HG03521 (cell line): ENCODE results near the gene CYP8B1.

ENCODE experiments used
- ATAC-seq: cut with Tn5 transposase; IDR thresholded peaks from one replicate; pipeline ENCODE4 v1.9.1; 2021; ENCODE audit warnings: mild to moderate bottlenecking, moderate library complexity; ENCODE audit not compliant: unreplicated experiment

CYP8B1 gene

GRCh38 chr3:42855219-42855546, 20.5 kb downstream of the CYP8B1 start:
- no peak for ATAC-seq

DNA sequence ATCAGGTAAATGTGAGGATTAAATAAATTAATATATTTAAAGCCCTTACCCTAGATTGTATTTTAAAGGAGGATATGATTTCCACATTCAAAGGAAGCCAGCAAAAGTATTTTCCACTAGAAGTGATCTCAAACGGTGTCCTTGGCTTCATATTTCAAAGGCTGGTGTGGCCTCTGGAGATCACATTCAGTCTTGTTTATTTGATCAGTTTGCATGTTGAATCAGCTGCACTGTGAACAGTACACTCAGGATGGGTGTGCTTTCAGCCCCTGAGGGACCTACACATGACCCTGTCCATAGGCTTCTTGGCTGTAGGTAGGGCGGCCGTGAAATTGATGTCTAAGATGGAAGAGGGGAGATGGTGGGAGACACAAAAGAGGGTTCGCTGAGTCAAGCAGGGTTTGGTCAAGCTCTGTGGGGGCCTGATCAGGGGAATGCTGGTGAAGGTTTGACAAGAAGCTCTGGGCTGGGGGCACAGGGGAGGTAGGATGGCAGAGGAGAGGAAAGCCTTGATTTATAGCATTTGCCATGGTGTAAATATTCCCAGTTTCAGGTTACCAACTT, 21.9 kb downstream of the CYP8B1 start:
- ATAC-seq = no peak

DNA sequence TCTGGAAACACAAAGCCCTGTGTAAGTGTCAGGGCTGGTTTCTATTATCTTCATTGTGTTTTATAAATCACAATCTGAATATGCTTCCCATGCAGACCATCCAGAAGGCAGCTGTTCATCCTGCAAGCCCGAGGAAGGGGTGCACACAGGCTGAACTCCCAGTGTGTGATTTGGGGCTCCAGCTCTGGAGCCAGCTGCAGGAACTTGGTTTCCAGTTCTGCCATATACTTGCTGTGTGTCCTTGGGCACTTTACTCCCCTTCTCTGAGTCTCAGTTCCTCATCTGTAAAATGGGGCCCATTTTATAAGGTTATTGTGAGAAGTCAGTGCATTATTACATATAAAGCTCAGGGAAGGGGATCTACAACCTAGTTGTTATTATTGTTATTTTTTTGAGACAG, 22.6 kb downstream of the CYP8B1 start:
- no peak for ATAC-seq

GRCh38 chr3:42852441-42852840, 23.2 kb downstream of the CYP8B1 start:
- no peak for ATAC-seq

DNA sequence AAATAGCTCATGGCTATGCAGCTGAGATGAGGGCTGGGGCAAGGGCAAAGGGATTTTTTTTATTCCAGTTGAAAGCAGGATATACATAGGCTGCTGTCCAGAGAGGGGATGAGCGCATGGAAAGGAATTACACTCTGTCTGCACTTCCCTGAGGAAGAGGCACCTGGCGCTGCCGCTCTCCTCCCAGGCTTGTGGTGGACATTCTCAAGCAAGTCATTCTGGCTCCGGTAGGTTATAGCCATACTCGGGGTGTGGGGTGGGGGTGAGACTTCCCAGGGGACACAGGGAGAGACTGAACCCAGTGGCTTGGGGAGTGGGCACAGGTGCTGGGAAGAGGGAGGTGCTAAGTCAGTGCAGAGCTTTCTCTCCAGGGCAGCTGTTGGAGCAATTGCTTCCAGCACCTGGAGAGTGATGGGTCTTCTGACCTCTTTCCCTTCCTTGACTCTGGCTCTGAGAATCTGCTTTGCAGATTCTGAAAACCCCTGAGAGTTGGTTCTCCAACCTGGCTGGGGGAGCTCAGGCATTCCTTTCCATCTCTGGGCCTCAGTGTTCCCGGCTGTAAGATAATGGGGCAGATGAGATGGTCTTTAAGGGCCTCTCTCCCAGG, 24.3 kb downstream of the CYP8B1 start:
- ATAC-seq = no peak

- no peak for ATAC-seq
Observed at GRCh38 chr3:42850263-42850662, 25.4 kb downstream of the CYP8B1 start.

DNA sequence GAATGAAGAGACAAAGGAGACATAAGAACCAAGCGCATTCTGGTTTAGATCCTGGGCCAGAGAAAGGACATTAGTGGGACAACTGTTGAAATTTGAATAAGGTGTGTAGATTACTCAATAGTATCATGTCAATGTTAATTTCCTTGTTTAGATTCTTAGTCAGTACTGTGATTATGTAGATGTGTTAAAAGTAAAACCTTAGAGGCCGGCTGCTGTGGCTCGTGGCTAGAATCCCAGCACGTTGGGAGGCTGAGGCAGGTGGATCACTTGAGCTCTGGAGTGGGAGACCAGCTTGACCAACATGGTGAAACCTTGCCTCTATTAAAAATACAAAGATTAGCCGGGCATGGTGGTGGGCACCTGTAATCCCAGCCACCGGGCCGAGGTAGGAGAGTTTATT, 26.7 kb downstream of the CYP8B1 start:
- ATAC-seq = no peak

DNA sequence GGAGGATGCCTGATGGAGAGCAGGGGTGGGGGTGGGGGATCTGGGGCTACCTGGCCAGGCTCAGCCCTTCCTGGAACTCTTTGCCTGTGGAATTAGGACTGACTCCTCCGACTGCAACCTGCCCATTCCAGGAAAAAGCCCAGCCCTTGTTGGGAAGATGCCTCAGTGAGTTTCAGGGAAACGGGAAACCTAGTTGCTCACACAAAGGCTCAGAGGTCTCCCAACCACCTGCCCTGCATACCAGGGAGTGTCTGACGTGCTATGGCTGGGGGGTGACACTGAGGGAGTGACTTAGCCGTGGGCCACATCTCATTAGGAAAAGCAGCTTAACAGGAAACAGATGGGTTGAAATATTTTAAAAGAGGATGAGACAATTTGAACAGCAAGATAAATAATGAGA, 27.9 kb downstream of the CYP8B1 start:
- no peak for ATAC-seq

GRCh38 chr3:42846685-42847522, 28.8 kb downstream of the CYP8B1 start:
- ATAC-seq = no peak

GRCh38 chr3:42844815-42845214, 30.9 kb downstream of the CYP8B1 start:
- ATAC-seq = no peak

DNA sequence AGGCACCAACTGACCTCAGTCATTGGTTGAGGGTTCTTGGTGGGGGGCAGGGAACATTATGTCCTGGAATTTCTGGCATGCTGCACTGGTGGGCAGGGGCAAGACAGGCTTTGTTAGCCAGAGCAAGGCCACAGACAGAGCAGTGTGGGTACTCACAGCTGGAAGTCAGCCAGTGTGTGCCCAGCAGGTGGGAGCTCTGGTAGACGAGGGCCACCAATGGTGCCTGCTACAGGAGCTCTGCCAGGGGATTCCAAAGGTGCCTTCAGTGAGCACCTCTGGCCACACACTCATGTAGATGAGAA, 31.3 kb downstream of the CYP8B1 start:
- ATAC-seq = no peak

GRCh38 chr3:42843713-42844411, 31.8 kb downstream of the CYP8B1 start:
- no peak for ATAC-seq

- no peak for ATAC-seq
Observed at GRCh38 chr3:42841332-42841731, 34.3 kb downstream of the CYP8B1 start.

DNA sequence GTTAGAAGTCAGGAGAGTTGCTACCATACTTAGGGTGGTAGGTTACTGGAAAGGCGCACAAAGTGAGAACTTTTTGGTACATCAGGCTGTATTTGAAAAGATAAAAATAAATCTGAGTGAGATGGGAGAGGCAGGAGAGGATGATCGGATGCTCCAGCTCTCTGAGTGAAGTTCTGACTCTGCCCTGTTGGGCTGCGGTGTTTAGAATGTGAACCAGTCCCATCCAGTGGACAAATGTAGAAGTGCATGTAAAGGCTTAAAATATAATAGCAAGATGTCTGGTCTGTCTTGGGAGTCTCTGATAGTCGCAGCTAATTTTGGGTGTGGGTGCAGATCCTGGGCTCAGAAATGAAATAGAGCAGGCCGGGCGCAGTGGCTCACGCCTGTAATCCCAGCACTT, 36.1 kb downstream of the CYP8B1 start:
- peak; percentile 98 for ATAC-seq

DNA sequence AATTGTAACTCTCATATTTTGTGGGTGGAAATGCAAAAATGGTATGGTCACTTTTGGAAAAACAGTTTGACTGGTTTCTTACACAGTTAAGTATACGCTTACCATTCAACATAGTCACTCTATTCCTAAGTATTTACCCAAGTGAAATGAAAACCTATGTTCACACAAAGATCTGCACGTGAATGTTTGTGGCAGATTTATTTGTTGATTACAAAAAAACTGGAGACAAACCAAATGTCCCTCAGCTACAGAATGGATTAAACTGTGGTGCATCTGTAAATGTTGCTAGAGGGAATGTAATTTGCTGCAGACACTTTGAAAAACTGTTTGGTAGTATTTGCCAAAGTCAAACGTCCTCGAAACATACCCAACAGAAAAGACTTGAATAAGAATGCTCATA, 37.1 kb downstream of the CYP8B1 start:
- ATAC-seq = no peak

GRCh38 chr3:42836150-42837123, 39.2 kb downstream of the CYP8B1 start:
- ATAC-seq = no peak

DNA sequence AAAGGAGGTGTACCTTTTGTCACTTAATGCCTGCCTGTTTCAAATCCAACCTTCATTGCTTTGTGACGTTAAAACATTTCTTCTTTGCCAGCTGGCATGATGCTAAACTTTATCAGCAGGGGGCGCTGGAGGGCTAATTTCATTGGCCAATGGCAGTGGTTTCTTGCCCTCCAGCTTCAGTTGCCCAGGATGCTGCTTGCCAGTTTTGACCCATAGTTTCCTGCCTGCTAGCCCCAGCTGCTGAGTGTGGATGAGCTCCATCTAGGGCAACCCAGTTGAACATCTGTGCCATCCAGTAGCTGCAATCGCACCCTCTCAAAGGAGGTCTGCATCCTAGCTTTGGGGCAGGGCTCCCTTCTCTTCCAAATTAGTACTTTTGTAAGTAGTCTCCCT, 44.4 kb downstream of the CYP8B1 start:
- ATAC-seq = no peak

DNA sequence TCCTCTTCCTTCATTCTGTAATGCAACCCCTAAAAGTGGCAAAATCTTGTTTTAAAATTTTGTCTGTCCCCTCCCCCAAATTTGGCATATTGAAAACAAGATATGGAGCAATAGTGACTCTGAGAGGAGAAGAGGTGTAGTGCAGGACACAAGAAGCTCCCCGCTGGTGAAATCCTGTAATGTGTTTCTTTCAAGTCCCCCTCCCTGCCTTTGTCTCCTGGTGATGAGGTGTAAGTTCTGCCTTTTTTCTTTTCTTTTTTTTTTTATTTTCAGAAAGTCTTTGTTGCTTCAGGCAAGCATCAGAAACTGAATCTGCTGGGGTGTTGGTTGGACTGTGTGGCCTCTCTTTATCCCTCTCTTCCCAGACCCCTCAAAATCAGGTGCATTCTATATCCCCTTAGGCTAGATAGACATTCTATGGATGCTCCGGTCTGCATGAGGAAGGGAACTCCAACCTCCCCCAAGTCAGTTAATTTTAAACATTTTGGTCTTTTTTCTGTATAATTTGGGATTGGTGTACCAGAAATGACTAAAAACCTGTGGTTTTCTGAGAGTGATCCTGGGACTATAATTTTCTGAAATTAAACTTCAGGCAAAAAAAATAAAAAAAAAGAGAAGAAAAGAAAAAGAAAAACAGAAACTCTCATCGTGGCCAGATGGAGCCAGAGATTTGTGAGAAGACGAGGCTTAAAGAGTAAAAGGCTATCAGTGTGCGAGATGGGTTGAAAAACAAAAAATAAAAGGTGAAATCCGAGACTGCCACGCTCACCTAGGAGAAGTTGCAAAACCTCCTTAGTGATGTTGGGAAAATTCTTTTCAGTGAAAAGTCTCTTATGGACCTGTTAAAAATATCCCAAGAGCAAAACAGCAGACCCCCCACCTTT, 45.0 kb downstream of the CYP8B1 start:
- ATAC-seq = no peak

DNA sequence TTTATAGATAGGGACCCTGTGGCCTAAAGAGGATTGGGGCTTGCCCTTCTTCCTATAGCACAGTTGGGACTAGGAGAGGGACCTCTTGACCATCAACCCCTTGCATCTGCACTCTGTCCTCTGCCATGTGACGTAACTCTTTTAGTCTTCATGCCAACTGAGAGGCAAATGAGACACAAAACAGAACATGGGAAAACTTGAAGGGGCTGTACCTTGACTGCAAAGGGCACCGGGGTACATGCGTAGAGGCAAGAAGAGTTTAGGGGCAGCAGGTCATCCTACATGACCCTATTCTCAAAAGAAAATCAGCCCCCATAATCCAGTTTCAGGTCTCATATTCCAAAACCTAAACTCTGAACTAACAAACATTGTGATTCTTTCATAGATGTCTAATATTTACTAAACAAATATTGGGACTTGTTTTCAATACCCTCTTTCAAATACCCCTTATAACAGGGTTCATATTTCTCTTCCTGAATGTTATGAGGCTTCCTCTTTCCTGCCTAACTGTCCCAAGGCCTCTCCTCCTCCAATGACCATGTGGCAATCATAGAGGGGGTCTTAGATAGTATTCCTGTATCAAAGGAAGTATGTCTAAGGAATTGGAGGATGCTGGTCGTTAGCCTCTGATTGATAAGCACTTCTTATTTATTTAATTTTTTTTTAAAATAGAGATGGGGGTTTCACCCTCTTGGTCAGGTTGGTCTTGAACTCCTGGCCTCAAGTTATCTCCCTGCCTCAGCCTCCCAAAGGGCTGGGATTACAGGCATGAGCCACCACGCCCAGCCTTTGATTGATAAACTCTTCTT, 45.8 kb downstream of the CYP8B1 start:
- ATAC-seq = no peak
